GM20431 (cell line): ENCODE data around the gene ZSCAN10.
"Not testable (repeated sequence)": the region's sequence is repeated elsewhere in the genome, so short reads cannot be mapped to it uniquely, and the experiment has no call there.

Experiments
- in situ Hi-C: fragments of 300-500 bp; cut with MseI, MboI; formaldehyde crosslinking; loops from one replicate; pipeline ENCODE4 v1.15.0; 2020; ENCODE audit warnings: low sequenced_read_pairs; ENCODE audit not compliant: unreplicated experiment

Gene ZSCAN10

DNA sequence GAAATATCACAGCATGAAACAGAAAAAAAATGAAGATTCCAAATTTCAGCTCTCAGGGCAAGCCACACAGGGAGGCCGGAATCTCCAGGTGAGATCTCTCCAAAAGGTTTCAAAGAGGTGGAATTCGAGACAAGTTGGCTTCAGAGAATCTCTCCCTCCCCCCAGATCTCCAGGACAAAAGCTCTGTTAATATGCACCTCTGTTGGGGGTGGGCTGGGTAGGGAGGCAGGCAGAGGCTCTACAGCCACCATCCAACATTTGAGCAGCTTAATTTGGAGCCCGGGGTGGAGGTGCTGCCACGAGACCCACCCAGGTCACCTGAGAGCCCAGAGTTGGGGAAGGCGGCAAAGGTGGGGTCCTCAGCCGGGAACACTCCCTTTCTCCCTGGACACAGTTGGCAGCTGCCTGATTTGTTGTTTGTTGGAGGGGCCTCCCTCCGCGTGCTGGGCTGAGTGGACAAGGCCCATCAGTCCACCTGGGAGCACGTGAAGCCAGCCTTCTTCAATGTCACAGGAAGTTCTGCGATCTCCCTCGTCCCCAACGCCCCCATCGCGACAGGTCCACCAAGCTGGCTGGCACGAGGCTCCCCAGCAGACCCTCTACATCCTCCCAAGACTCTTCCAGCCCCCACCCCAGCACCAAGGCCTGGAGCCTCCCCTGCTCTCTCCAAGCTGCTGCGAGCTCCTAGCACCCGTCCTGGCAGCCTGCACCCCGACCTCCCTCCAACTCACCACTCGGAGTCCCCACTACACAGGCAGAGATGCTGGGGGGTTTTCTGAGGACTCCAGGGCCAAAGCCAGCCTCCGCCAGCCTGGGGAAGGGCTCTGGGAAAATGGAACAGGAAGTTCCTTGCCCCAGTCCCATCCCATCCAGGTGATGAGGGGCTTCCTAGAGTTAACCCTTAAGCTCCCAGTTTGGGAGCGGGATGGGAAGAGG lies at the start of gene ZSCAN10:
TSS of gene ZSCAN10 (minus strand) at position 836 of the 936 bp plus-strand sequence. CDS start 6,357 bp downstream, outside the sequence.
- in situ Hi-C loops = no loop called here

- in situ Hi-C loops = no loop called here
Observed at GRCh38 chr16:3148256-3149192, 49.4 kb upstream of the ZSCAN10 start.

DNA sequence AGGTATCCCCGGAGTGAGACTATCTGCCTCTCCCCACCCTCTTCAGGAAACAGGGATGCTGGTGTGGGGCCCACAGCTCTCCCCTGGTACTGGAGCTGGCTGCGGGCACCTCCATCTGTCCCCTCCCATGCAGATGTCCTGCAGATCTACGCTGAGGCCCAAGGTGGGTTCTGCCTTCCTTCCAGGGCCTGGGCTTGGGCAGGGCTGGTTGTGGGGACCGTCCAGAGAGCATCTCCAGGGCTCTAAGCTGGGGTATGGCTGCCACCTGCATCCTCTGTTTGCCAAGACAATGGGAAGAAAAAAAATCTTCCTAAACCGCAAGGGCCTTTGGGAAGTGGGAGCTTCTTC lies 48.6 kb upstream of the ZSCAN10 start:
- in situ Hi-C loops = no loop called here

- in situ Hi-C loops = no loop called here
Observed at GRCh38 chr16:3147046-3147756, 48.1 kb upstream of the ZSCAN10 start.

DNA sequence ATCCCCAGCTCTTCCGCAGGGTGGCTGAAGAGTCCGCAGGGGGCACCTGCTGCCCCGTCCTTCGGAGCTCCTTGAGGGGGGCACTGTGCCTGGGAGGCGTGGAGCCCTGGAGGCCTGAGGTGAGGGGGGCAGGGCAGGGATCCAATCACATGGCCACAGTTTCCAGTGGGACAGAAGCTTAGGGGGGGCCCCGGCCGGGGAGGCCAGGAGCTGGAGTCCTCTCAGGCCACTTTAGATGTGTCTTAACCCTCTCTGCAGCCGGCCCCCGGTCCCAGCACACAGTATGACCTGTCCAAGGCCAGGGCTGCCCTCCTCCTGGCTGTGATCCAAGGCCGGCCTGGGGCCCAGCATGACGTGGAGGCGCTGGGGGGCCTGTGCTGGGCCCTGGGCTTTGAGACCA lies 46.6 kb upstream of the ZSCAN10 start:
- in situ Hi-C loops = no loop called here

GRCh38 chr16:3145151-3145550 lies 46.1 kb upstream of the ZSCAN10 start:
- in situ Hi-C loops = no loop called here

- in situ Hi-C loops = no loop called here
Observed at GRCh38 chr16:3144321-3144983, 45.4 kb upstream of the ZSCAN10 start.

DNA sequence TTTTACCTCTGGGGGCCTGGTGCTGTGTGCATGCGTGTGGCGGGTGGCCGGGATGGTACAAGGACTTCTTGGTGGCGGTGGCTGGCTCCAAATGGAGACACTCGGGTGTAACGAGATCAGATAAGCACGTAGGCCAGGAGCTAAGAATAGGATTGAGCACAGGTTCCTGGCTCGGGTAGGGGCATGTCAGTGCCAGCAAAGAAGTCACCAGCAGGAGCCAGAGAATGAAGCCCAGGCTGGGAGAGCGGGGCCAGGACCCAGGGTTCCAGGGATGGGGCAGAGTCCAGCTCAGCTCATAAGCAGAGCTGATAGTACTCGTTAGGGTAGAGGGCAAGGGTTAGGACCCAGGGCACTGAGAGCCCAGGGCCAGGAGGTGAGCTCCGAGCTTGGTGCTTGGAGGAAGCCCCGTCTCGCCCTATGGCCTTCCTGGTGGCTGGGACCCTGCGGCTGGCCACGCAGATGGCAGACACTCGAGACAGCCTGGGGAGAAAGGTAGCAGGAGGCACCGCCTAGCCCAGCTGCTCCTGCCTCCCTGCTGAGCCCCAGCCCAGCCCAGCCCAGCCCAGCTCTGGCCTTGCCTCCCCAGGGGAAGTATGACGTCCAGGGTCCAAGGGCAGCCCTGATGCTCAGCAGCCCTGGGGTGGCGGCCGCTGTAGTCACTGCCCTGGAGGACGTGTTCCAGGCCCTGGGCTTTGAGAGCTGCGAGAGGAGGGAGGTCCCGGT lies 44.7 kb upstream of the ZSCAN10 start:
- in situ Hi-C loops = no loop called here

DNA sequence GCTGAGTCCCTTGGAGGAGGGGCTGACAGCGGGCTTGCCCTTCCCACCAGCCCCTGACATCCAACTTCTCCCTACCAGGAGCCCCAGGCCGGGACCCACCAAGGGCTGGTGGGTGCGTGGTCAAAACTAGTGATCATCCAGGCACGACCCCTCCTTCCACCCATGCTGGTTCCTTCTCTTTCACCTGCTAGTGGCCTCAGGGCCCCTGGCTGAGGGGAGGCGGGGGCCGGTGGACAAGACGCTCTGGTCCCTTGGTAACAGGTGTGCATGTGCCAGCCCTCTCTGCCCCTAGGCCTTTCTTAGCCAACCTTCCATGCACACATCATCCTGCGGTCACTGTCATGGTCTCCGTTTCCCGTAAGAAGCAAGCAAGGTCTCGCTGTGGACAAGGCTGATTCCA lies 44.1 kb upstream of the ZSCAN10 start:
- in situ Hi-C loops = no loop called here

DNA sequence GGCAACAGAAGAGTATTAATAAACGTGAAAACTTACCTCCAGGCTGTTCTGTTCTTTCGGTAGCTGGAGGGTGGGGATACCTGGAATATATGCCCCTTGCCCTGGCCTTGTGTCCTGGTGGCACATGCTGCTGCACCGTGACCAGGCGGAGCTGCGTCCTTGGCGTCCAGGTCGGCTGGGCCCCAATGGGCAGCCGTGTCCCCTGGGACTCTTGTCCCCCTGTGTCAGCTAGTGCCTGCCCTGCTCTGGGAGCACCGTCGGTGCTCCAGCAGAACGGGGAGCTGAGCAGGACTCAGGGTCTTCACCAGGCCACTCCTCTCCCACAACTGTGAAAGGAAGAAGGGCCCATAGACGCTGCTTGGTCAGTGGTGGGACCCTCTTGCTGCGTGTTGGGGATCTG lies 43.7 kb upstream of the ZSCAN10 start:
- in situ Hi-C loops = no loop called here

- in situ Hi-C loops = no loop called here
Observed at GRCh38 chr16:3142327-3142726, 43.2 kb upstream of the ZSCAN10 start.

GRCh38 chr16:3141781-3142311 lies 42.8 kb upstream of the ZSCAN10 start:
- in situ Hi-C loops = no loop called here

- in situ Hi-C loops = no loop called here
Observed at GRCh38 chr16:3140603-3141427, 41.7 kb upstream of the ZSCAN10 start.

DNA sequence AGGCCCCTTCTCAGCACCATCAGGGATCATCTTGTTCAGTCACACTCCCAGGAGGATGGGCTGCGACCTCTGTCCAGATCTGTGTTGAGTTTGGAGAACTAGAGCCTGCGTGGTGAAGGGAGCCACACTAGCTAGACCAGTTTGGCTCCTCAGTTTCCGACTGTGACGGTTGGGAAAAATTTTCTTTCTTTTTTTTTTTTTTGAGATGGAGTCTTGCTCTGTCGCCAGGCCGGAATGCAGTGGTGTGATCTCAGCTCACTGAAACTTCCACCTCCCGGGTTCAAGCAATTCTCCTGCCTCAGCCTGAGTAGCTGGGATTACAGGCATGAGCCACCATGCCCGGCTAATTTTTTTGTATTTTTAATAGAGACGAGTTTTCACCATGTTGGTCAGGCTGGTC lies 40.5 kb upstream of the ZSCAN10 start:
- in situ Hi-C loops = not testable (repeated sequence)

- in situ Hi-C loops = no loop called here
Observed at GRCh38 chr16:3138823-3139426, 39.8 kb upstream of the ZSCAN10 start.

- in situ Hi-C loops = no loop called here
Observed at GRCh38 chr16:3138342-3138741, 39.2 kb upstream of the ZSCAN10 start.

GRCh38 chr16:3137267-3137666 lies 38.2 kb upstream of the ZSCAN10 start:
- in situ Hi-C loops = no loop called here
